ENCODE results near the gene RAI1.

RAI1 gene

DNA sequence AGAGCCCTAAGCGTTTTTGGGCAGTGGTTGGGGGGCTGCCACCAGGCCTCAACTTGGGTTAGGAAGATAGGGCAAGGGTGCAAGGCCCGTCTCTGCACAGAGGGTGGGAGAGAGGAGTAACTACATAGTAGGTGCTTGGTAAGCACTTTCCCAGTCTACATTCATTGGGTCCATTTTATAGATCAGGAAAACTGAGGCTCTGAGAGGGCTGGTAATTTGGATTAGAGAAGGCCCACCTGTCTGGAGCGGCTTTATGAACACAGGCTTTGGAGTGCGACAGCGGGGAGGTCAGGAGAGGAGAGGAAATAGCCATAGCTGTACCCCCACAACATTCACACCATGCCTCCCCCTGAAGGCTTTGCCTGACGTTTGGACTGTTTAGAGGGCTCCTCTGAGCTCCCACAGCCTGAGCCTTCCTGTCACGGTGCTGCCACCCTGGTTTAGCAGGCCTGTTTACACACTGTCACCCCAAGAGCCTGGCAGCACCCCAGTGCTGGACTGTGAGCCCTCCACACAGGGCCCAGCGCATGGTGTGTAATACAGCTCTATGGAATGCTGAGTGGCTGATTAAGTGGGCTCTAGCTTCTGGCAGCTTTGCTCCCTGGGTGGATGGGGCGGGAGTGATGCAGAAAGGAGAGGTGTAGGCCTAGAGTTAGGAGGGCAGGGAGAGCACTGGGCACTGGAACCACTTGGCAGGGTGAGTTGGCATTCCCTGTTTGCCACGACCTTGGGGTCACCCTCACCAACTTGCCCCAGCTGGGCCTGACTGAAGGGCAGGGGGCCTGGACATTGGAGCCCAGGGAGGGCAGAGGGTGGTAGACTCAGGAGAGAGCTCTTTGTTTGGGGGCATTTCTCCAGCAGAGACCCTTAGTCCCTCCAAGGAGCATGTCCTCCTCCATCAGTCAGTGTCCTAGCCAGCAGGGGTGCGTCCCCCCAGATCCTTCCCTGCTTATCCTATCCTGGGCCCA is 73.7 kb downstream of the RAI1 start:
- TF ChIP-seq, protein P1, sequence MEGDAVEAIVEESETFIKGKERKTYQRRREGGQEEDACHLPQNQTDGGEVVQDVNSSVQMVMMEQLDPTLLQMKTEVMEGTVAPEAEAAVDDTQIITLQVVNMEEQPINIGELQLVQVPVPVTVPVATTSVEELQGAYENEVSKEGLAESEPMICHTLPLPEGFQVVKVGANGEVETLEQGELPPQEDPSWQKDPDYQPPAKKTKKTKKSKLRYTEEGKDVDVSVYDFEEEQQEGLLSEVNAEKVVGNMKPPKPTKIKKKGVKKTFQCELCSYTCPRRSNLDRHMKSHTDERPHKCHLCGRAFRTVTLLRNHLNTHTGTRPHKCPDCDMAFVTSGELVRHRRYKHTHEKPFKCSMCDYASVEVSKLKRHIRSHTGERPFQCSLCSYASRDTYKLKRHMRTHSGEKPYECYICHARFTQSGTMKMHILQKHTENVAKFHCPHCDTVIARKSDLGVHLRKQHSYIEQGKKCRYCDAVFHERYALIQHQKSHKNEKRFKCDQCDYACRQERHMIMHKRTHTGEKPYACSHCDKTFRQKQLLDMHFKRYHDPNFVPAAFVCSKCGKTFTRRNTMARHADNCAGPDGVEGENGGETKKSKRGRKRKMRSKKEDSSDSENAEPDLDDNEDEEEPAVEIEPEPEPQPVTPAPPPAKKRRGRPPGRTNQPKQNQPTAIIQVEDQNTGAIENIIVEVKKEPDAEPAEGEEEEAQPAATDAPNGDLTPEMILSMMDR (IDR thresholded peaks at IDR 0.05; ENCODE audit: low read depth, low read length), result no peak
- H3K4me3 ChIP-seq (replicated peaks in 1 of 2; ENCODE audit: low read depth in 2 of 2, low read length in 2 of 2), result no peak overlapping the region

DNA sequence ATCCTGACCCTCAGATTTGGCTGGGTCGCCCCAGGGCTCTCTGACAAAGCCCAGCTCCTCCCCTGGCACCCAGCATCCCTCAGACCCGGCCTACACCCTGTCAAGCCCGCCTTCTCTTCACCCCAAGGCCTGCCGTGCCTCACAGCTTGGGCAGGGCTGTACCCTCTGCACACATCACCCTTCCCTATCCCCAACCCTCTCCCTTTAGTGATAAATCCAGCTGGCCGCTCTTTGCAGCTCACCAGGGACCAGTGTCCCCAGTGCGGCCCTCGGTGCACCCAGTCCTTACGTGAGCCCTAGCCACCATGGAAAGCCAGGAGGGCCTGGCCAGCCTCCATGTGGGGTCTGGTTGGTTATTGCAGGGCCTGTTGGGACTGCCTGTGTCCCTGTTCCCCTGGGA is 74.5 kb downstream of the RAI1 start:
- H3K4me3 ChIP-seq (replicated peaks in 1 of 2; ENCODE audit: low read depth in 2 of 2, low read length in 2 of 2), result no peak overlapping the region
- no peak for DNase-seq (ENCODE audit: low read depth in 2 of 2)
- TF ChIP-seq, protein P1 (IDR thresholded peaks at IDR 0.05; ENCODE audit: low read depth, low read length), result no peak

More for the DNA sequence above, 73.7 kb downstream of the RAI1 start:
- no peak for DNase-seq (ENCODE audit: low read depth in 2 of 2)

DNA sequence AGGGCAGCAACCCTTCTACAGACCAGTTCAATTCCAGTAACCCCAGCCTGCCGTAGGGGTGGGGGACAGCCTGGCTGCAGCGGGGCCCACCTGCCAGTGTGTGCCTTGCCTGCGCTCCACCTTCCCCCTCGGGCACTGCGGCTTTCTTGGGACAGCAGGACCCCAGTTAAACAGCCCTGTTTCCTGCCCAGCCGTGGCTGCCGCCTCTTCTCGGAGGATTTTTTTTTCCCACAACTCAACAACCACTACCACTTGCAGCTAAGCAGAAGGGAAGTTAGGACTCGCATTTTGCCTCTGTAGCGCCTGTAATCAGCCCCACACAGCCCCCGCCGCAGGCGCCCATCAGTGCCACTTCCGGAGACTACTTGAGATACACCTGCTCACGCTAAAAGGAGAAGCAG is 76.1 kb downstream of the RAI1 start:
- TF ChIP-seq, protein P1 (IDR thresholded peaks at IDR 0.05; ENCODE audit: low read depth, low read length), result no peak
- H3K4me3 ChIP-seq (replicated peaks in 1 of 2; ENCODE audit: low read depth in 2 of 2, low read length in 2 of 2), result no peak overlapping the region

DNA sequence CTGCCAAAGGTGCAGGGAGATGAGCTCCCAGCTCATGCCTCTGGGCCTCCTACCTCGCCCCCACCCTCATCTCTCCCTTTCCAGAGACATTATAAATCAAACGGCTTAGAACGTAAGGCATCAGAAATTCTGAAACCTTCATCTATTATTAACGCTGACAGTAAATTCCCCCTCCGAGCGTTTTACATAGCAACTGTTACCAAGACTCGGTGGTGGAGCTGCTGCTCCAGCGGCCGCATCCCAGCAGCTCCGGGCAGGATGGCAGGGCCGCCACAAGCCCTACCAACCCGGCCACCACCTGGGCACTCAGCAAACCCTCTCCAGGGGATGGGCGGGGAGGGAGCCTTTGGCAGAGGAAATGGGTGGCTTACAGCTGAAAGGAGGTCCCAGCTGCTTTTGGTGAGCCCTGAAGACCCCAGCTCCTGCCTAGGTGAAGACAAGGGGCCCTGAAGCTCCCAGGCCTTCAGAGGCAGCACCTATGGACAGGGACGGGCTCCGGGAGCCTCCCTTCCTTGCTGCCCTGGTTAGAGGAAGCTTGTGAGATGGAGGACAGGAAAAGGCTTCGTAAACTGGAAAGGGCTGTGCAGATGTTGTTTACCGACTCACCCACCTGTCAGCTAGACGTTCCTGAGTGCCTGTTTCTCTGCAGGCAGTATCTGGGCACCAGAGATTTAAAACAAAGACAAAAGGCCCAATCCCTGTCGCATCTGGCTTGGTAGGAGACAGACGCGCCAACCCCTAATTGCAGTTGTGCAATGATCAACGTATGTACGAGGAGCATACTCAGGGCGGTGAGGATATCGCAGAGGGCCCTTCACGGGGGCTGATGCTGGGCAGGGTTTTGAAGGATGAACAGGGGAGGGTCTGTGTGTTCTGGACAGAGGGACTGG is 76.9 kb downstream of the RAI1 start:
- TF ChIP-seq, protein P1 (IDR thresholded peaks at IDR 0.05; ENCODE audit: low read depth, low read length), result no peak
- no peak for DNase-seq (ENCODE audit: low read depth in 2 of 2)
- no peak overlapping the region for H3K4me3 ChIP-seq (replicated peaks in 1 of 2; ENCODE audit: low read depth in 2 of 2, low read length in 2 of 2)

More for the DNA sequence above, 76.1 kb downstream of the RAI1 start:
- DNase-seq (ENCODE audit: low read depth in 2 of 2), result no peak

DNA sequence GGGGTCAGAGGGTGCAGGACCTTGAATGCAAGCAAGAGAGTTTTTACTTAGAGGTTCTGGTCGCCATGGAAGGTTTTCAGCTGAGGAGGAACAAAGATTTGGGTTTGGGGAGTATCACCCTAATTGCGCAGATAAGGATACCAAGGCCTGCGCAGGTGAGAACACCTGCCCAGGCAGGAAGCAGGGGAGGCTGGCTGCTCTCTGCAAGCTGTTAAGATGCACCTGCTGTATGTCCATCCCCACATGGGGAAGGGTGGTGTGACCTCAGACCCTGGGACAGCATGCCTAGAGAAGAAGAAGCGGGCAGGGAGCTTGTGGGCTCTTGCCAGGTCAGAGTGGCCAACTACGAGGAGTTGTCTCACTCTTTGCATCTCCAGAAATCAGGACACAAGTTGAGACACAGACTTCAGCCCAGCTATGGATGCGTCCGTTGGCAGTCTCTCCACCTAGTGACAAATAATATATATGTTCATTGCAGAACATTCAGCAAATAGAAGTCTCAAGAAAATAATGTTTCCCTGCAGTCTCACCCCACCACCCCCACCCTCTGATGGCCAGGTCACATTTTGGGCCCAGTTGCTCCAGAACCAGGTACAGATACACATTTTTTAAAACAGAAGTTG is 77.8 kb downstream of the RAI1 start:
- H3K4me3 ChIP-seq (replicated peaks in 1 of 2; ENCODE audit: low read depth in 2 of 2, low read length in 2 of 2), result no peak overlapping the region
- no peak for DNase-seq (ENCODE audit: low read depth in 2 of 2)
- TF ChIP-seq, protein P1 (IDR thresholded peaks at IDR 0.05; ENCODE audit: low read depth, low read length), result no peak

DNA sequence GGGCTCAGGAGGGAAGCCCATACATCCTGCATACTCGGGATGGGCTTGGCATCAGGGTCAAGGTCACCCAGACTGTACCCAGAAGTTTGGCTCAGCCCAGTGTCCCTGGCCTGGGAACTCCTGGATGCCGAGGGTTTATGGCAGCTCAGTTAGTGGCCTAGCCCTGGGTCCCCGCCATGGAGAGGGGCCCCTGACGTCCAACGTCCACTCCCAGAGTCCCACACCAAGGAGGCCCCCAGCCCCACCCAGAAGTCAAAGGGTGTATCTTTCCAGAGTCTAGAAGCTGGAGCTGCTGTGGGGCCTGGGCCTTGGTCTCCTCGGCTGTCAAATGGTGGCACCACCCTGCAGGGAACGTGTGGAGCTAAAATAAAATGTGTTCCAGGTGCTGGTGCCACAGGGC is 79.1 kb downstream of the RAI1 start:
- TF ChIP-seq, protein P1 (IDR thresholded peaks at IDR 0.05; ENCODE audit: low read depth, low read length), result no peak
- H3K4me3 ChIP-seq (replicated peaks in 1 of 2; ENCODE audit: low read depth in 2 of 2, low read length in 2 of 2), result no peak overlapping the region

More for the DNA sequence above, 79.1 kb downstream of the RAI1 start:
- DNase-seq (ENCODE audit: low read depth in 2 of 2), result no peak
